Measurements from ENCODE around the gene SOX18. TPM values are rescaled to one million over a fixed set of nuclear protein-coding genes. Genes with fewer than 3 reads are reported as not detected.

SOX18 gene
- total and polyA plus RNA-seq, 2 of the 8 experiments (the other 6 are each of a cell fraction or from before 2014, with no cell fraction given): 0.09 TPM; not detected in 1

GRCh38 chr20:64056639-64056888 is 7.1 kb upstream of the SOX18 start:
- 0 out of 2 replicates have a peak overlapping the region, but pooled peaks have one; percentile 98 for H2BK15ac ChIP-seq (ENCODE audit: low read length)
- H2BK20ac ChIP-seq (ENCODE audit: low read length): no peak overlapping the region
- no peak for DNase-seq (ENCODE audit: low read depth in 1 of 2, low spot score in 2 of 2)
- no peak overlapping the region for H2BK5ac ChIP-seq (ENCODE audit: low read depth, low read length)
- ChIA-PET CTCF (ENCODE audit: partially characterized antibody) (interaction anchor here (5.5 to 15.0 kb wide), 2 partner anchors 17 to 25 kb away, joined by 68 to 139 read pairs; partner anchors contain the start of genes LKAAEAR1, OPRL1 and RGS19), POLR2A (ENCODE audit: partially characterized antibody) (interaction anchor here (1.7 to 1.8 kb wide), 2 partner anchors 12 to 17 kb away, joined by 8 to 9 read pairs; no protein-coding TSS in a partner anchor)
- no peaks in the 10 kb centered on the region for H3K9me3 ChIP-seq (ENCODE audit: insufficient read depth in 2 of 2, low read depth in 1 of 2, low read length in 1 of 2)
- WGBS, 2 experiments (ENCODE audit: extremely low coverage in 1 of 2, insufficient coverage in 1 of 2, insufficient read length in 1 of 2, insufficient replicate concordance in 2 of 2, low coverage in 1 of 2, low lambda C conversion rate in 2 of 2, missing lambda C conversion rate in 1 of 2): 81% methylated on average over 7 of the region's 7 CpGs; no CpG with 5 or more reads in 1 of the 2 experiments
- H3K27me3 ChIP-seq (replicated peaks in 1 of 4; ENCODE audit: control insufficient read depth in 3 of 4, extremely low read depth in 1 of 4, insufficient read depth in 3 of 4, low read length in 3 of 4): peaks cover 0 to 9% (median 3%) of the 10 kb centered on the region in 4 experiments; a peak in 2 of 7 replicates
- H3K4me1 ChIP-seq (replicated peaks in 1 of 4; ENCODE audit: control insufficient read depth in 3 of 4, insufficient read depth in 4 of 4, low read length in 3 of 4): peaks cover 0 to 18% (median 13%) of the 10 kb centered on the region in 4 experiments; a peak in 6 of 7 replicates
- H3K23me2 ChIP-seq (ENCODE audit: low read depth, low read length): no peaks in the 10 kb centered on the region
- H2BK120ac ChIP-seq (replicated peaks; ENCODE audit: low read depth, low read length): no peak overlapping the region
- H3K79me2 ChIP-seq (ENCODE audit: control insufficient read depth in 1 of 2, insufficient read depth in 2 of 2, low read length in 2 of 2): no peaks in the 10 kb centered on the region
- no peak for FAIRE-seq
- no peak overlapping the region for H2BK12ac ChIP-seq (ENCODE audit: low read depth, low read length)
- H4K5ac ChIP-seq (ENCODE audit: insufficient read length, low read depth, low read length): no peak overlapping the region
- H2AK5ac ChIP-seq (ENCODE audit: low read depth, low read length): no peak overlapping the region
- H3K36me3 ChIP-seq (ENCODE audit: control insufficient read depth in 2 of 4, insufficient read depth in 4 of 4, low read length in 3 of 4): no peaks in the 10 kb centered on the region
- TF ChIP-seq CTBP2 (IDR thresholded peaks at IDR 0.05; ENCODE audit: borderline replicate concordance, insufficient read depth, insufficient read length, low read length): no peak
- no peak for TF ChIP-seq TCF12 (IDR thresholded peaks at IDR 0.05; ENCODE audit: low read depth, low read length)
- TF ChIP-seq MAFK (IDR thresholded peaks at IDR 0.05; ENCODE audit: low read depth, low read length): no peak
- no peak for TF ChIP-seq CHD2 (IDR thresholded peaks at IDR 0.05; ENCODE audit: low read length)
- no peak for TF ChIP-seq E2F6 (IDR thresholded peaks at IDR 0.05)
- no peak for TF ChIP-seq RNF2 (IDR thresholded peaks at IDR 0.05; ENCODE audit: borderline replicate concordance, low read depth, low read length, missing control alignments, poor library complexity, severe bottlenecking)
- no peak for TF ChIP-seq BACH1 (IDR thresholded peaks at IDR 0.05; ENCODE audit: low read length)
- no peak overlapping the region for H3K4me3 ChIP-seq (ENCODE audit: extremely low read depth in 1 of 4, insufficient read depth in 2 of 4, low read depth in 3 of 4, low read length in 4 of 4)
- no peak overlapping the region for H3K14ac ChIP-seq (ENCODE audit: insufficient read length)
- no peak overlapping the region for H3K4ac ChIP-seq (replicated peaks; ENCODE audit: insufficient read length, low read depth, low read length)
- no peak overlapping the region for H3K18ac ChIP-seq (ENCODE audit: extremely low read depth, low read length)
- H4K91ac ChIP-seq (replicated peaks; ENCODE audit: insufficient read length, low read length): no peak overlapping the region
- H3K27ac ChIP-seq (ENCODE audit: low read depth, low read length): no peak overlapping the region
- no peak overlapping the region for H3K56ac ChIP-seq (replicated peaks; ENCODE audit: insufficient read length, low read depth, low read length)
- H4K8ac ChIP-seq (ENCODE audit: extremely low read depth, insufficient read depth, low read length): no peak overlapping the region
- H3K4me2 ChIP-seq (ENCODE audit: insufficient read depth in 1 of 2, low read depth in 2 of 2, low read length in 2 of 2): no peak overlapping the region
- H3K9ac ChIP-seq (replicated peaks in 1 of 4; ENCODE audit: extremely low read depth in 1 of 4, low read depth in 3 of 4, low read length in 3 of 4): no peak overlapping the region
- no peak overlapping the region for H2AFZ ChIP-seq (ENCODE audit: low read length)
- no peaks in the 10 kb centered on the region for H3K79me1 ChIP-seq (ENCODE audit: low read depth, low read length)
- no peaks in the 10 kb centered on the region for H4K20me1 ChIP-seq (replicated peaks in 1 of 2; ENCODE audit: control insufficient read depth in 1 of 2, insufficient read depth in 2 of 2, low read length in 2 of 2)
- H3K23ac ChIP-seq (ENCODE audit: insufficient read length): no peak overlapping the region

Data from H1 (cell line).